Measurements from ENCODE around the gene COL1A1.

GRCh38 chr17:50241431-50241830 lies 40.0 kb upstream of the COL1A1 start:
- TF ChIP-seq CTCF (IDR thresholded peaks at IDR 0.05) (no peak), POLR2A (IDR thresholded peaks at IDR 0.05) (no peak)

All from lower leg skin (tissue), 3 donors.